NCI-H2171 treated with DMSO at 0.1 percent for 48 hours (cell line): ENCODE data around the gene PPM1H.
"Not testable (repeated sequence)": the region's sequence is repeated elsewhere in the genome, so short reads cannot be mapped to it uniquely, and the experiment has no call there.

ENCODE experiments used
- DNase-seq: peaks from one replicate; lab custom pipeline; 2025; lab: John Stamatoyannopoulos, UW

PPM1H gene

DNA sequence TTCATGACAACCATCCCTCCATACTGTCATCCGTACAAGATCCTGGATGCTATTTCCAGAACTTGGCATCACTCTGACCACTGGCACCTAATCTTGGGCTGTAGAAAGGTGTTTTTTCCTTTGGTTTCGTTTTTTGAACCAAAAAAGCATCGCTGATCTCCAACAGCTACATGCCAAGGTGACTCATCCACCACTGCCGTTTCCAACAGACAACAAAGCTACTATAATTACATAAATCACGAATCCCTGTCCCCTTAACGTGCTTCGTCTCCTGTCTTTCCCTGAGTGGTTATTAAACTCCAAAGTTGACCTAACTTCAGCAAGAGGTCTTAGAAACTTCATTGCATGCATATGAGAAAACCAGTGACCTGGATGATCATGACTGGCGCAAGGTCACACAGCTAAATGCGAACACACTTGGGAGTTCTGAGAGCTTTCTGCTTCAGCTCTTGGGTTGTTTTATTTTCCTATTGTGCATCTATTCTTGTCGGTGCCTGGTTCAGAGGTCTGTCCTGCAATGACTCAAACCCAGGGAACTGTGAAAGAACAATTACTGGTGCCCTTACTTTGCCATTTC, 99.9 kb downstream of the PPM1H start:
- DNase-seq, result no peak

DNA sequence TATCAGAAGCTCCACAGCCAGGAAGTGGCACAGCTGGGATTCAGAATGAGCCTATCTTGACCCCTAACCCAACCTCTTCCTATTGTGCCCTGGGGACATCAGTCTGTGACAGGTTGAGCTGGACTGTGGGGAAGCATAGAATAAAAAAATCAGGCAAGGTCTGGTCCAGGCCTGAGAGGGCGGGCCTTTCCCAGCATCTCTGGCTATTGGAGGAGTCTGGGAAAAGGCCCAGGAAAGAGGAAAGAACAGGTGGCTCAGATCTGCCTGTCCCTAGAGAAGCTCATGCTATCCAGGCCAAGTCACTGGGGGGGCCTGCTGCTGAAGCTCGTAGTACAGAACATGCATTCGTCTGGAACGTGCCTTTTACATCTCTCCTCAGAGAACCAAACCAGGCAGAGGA, 100.5 kb downstream of the PPM1H start:
- DNase-seq, result peak; percentile 69

DNA sequence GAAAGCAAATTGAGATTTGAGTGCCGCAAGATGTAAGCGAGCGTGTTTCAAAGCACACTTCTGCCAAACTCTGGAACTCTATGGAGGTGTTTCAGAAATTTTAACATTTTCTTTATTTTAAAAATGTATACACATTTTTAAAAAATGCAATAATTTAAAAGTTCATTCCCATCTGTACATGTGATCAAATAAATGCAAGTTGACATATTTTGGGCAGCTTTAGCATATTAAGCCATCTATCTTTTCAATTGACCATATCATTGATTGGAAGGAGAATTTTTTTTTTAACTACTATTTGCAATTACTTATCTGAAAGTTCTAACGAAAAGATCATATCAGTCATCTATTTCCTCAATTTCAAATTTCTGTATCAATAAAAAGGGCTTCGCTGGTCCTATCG, 101.3 kb downstream of the PPM1H start:
- no peak for DNase-seq

DNA sequence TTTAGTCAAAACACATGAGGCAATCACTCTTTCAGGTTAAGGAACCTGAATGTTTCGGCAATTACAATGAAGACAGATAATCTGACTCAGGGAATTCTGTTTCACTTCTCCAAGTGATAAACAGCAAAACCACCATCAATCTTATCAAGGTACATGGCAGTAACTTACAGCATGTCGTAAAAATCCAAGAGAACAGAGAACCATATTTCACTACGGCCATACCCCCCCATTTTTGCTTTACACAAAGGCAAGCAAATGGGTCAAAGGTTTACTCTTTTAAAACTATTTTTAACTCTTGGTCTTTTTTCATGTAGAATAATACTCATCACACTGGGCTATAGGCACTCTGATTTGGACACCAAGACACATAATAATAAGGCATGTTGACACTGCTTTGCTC, 102.4 kb downstream of the PPM1H start:
- no peak for DNase-seq

DNA sequence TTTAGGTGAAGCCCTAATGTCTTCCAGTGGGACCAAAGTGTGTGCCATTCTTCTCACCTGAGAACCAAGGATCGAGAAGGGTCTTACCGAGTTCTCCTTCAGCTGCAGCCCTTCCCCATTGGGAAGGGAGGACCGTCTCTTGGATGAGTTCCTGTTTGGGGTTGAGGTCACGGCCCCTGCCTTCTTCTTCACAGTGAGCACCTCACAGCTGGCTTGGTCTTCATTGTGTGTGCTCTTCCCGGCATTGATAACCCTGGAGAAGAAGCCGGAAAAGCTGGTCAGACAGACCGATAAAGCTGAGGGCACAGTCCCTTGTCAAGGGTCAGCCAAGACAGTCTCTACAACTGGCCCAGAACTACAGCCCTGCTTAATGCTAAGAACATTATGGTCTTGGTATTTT, 102.9 kb downstream of the PPM1H start:
- no peak for DNase-seq

DNA sequence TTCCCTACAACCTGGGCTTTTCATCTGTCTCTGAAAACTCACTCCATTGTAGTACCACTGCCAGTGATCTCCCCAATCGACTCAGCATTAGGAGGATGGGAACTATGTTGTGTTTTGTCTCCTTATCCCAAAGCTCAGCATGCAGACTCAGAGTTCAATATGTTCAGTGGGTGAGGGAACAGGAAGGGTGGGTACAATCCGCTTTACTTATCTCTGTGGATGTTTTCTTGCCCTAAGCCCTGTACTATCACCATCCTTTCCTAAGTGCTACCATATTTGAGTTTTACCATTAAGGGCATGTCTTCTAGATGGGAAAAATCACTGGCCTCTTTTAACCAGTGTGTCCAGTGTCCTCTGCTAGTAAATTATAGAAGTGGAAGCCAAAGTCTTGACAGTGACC, 107.1 kb downstream of the PPM1H start:
- no peak for DNase-seq

DNA sequence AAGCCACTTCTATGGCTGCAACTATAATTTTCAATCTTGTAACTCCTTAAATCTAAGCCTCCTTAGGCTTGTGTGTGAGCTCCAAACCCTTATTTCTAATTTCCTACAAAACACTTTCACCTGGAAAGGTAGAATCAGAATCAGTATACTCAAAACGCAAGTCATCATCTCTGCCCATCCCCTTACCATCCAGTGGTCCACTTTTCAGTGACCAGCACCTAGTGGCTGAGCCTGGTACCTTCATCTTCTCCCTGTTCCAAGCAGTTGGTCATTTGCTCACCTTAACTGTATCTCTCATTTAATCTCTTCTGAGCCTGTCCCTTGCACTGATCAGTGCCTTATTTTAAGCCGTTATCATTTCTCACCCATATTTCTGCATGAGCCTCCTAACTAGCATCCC, 107.9 kb downstream of the PPM1H start:
- DNase-seq, result no peak

DNA sequence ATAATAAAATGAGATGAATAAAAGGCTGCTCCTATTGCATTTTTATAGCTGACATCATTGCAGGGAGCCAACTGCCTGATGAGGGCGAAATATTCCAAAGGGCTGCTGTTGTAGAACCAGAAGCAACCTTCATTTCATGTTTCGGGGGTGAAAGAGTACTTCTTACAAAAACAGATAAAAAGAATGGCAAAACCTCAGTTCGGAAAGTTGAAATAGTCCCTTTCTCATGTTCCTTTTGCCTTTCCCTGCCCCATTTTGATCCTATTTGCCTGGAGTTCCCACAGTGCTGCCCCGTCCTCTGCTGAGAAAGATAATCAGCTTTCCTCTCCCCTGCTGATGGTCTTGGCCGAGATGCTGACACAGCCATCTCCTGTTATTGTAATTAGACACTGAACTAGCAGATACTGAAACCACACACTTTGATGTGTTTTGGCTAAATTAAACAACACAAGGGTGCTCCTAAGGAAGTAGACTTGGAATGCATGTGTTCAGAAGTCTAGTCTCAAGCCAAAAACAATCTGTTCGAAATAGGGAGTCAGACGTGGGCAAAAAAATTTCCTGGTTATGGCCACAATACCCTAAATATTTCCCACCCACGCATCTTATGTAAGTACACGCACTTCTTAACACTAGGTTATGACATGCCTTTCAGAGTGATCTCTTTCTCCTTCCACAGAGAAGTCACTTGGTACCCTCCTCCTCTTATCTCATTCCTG, 117.2 kb downstream of the PPM1H start:
- no peak for DNase-seq

DNA sequence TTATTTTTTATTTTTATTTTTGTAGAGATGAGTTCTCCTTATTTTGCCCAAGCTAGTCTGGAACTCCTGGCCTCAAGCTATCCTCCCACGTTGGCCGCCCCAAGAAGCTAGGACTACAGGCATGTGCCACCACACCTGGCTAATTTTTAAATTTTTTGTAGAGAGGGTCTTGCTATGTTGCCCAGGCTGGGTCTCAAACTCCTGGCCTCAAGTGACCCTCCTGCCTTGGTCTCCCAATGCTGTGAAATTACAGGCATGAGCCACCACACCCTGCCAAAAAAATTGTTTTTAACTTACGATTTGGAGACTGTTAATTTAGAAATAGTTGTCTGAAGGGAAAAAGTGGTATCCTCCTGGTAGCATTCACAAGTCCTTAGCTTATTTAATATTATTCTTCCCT, 120.7 kb downstream of the PPM1H start:
- DNase-seq, result no peak

DNA sequence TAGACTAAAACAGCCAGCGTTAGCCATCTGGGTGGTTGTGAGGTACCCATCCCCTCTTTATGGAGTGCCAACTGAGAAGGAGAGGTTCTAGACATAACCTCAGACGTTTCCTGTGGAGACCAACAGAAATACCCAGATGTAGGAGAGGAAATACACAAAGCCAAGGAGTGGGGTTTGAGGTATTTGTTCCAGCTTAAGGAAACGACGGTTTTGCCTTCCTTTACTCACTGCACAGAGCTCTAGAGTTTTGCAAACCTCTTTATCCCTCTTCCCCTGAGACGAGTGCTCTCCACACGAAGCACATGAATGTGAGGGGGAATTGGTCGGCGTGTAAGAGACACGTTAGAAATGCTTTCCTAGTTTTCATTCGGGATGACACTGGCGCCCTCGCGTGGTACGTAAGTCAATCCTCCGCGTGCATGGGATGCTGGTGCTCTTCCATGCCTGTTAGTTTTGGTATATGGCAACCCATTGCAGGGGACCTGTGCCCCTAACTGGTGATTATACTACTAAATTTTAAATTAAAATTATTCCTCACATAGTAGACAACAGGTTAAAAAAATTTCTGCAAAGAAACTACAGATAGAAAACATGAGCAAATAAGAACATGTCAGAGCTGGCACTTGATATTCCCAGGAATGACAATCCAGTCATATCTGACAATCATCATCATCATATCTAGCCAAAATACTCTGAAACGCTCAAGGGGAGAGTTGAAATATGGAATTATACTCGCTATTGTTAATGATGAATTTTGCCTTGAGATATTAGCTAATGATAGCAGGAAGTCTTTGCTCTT, 121.7 kb downstream of the PPM1H start:
- DNase-seq, result peak; percentile 73

DNA sequence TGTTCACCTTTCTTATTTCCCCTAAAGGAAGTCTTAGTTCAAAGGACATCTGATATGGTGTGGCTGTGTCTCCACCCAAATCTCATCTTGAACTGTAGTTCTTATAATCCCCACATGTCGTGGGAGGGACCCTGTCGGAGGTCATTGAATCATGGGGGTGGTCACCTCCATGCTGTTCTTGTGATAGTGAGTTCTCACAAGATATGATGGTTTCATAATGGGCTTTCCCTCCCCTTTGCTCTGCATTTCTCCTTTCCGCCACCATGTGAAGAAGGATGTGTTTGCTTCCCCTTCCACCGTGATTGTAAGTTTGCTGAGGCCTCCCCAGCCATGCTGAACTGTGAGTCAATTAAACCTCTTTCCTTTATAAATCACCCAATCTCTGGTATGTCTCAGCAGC, 123.5 kb downstream of the PPM1H start:
- not testable (repeated sequence) for DNase-seq

DNA sequence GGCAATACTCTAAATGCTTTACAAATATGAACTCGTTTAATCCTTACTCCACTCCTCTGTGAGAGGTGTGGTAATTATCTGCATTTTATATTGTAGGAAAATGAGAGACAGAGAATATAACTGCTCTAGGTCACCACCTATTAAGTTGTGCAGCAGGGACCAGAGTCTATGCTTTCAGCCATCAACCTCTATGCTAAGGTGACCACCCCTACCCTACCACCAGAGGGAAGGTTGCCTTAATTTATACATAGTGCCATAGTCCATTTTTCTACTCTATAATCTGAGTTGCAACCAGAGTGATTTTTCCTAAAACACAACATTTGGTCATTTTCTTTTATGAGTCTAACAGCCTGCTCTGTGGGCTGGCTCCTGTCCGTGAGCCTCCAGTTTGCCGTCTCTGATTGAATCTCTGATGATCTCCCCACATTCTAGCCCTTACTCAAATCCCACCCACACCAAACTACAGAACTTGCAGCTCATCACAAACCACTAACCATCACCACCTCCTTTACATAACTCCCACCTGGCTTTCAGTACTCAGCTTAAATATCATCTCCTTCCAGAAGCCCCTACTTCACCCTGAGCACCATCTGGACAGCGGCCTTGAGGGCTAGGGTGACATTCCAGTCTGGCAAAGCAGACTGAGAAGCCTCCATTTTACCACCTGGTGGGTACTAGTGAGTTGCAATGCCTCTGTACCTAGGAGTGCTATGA, 126.6 kb downstream of the PPM1H start:
- peak; percentile 85 for DNase-seq

DNA sequence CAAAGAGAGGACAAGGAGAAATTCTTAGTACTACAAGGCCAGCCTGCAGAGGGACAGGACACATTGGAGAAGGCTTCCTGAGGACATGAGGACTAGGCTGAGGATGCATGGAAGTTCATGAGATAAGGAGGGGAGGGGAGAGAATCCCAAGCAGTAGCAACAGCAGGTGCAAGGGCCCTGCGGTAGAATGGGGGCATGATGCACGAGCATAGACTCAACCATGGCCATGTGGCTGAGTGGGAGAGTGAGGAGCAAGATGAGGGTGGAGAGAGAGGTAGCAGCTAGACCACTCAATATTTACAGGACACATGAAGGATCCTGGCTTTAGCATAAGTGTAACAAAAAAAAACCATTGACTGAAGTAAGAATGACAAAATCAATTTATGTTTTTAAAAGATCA, 128.1 kb downstream of the PPM1H start:
- DNase-seq, result no peak

DNA sequence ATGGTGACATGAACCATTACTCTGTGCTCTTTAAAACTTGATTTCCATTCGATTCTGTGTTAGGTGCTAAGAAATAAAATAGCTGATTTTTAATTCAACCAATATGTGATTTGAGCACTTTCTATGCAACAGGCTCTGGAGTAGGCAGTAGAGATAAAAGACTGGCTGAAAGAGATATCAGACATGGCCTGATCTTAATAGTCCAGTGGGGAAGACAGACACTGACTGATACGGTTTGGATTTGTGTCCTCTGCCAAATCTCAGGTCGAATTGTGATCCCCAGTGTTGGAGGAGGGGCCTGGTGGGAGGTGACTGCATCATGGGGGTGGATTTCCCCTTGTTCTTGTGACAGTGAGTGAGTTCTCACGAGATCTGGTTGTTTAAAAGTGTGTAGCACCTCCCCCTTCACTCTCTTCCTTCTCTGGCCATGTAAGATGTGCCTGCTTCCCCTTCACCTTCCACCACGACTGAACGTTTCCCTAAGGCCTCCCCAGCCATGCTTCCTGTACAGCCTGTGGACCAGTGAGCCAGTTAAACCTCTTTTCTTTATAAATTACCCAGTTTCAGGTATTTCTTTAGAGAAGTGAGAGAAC, 128.6 kb downstream of the PPM1H start:
- no peak for DNase-seq

DNA sequence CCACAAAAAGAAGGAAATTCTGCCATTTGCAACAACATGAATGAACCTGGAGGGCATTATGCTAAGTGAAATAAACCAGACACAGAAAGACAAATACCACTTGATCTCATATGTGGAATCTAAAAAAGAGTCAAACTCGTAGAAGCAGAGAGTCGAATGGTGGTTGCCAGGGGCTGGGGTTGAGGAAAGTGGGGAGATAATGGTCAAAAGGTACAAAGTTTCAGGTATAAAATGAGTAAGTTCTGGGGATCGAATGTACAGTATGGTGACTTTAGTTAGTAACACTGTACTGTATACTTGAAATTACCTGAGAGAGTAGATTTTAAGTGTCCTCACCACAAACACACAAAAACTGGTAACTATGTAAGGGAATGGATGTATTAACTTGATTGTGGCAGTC, 129.4 kb downstream of the PPM1H start:
- no peak for DNase-seq

DNA sequence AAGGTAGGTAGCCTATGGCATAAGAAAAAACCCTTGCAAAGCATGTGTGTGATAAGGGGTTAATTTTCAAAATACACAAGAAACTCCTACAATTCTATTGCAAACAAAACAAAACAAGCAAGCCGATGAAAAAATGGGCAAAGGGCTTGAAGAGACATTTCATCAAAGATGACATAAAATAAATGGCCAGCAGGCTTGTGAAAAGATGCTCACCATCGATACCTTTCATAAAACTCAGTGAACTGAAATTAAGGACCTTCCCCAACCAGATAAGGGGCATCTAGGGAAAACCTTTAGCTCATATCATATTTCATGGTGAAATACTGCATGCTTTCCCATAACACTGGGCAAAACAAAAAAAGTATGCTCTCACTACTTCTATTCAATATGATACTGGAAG, 131.2 kb downstream of the PPM1H start:
- peak; percentile 78 for DNase-seq

DNA sequence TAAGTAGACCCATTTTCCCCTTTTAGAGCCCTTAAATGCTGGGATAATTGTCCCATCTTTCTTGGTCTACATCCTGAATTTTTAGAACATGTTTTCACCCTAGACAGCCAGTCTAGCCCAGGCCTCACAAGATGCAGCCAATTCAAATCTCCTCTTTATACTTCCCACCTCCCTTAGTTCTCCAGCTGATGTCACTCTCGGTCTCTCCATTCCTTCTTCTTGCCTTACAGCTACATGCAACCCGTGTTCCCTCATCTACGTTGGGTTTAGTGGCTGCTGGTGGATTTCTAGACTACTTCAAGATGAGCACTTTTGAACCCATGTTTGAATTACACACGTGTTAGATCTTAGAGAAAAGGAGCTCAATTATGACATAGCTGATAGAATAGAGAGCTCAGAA, 132.0 kb downstream of the PPM1H start:
- DNase-seq, result peak; percentile 29

DNA sequence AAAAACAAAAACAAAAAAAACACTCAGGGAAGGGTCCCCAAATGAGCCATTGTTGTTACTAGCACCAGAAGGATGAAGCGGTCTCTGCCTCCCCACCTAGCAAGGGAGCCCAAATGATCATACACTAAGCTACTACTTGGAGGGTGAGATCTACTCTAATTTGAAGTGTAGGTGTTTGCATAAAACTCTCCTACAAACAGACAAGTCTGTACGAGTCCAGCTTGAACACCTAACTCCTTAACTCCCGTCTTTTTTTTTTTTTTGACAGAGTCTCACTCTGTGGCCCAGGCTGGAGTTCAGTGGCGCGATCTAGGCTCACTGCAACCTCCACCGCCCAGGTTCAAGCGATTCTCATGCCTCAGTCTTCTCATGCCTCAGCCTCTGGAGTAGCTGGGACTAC, 132.6 kb downstream of the PPM1H start:
- no peak for DNase-seq

DNA sequence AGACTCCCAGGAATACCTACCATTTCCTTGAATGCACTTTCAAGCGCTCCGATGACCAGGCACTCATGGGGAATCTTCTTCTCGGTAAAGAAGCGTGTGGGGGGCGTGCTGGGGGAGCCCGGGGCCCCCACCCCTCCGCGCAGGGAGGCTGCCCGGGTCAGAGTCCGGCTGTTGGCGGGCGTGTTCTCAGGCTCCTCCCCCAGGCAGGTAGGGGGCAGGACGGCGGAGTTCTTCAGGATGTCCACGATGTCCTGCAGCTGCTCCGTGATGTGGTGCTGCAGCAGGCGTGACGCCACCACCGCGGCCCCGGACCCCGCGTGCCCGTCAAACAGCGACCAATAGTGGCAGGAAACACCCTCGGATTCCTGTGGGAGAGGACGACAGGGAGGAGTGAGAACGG, 133.2 kb downstream of the PPM1H start:
- DNase-seq, result no peak

DNA sequence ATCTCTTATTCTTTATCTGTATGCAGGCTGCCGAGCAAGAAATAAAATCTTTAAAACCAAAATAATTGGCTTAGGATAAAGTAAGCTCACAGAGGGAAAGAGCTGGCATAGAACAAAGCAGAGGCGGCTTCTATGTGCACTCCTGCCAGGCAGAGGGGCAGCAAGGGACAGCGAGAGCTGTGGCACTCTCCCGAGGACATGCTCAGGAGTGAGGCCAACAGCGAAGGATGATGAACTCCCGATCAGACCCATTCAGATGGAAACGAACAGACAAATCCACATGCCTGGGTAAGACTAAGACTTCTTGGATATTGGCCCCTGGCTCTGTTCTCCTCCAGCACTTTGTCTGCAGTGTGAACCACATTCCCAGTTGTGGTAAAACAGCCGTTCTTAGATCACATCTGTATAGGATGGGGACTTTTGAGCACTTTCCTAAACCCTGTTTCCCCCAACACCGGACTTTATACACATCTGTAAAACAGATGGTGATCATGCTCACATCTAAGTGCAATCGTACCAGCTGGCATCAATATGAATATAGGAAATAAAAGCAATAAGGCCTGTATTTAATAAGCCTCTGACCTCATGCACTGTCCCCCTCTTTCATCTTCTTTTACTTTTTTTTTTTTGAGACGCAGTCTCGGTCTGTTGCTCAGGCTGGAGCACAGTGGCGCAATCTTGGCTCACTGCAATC, 134.1 kb downstream of the PPM1H start:
- DNase-seq, result no peak

DNA sequence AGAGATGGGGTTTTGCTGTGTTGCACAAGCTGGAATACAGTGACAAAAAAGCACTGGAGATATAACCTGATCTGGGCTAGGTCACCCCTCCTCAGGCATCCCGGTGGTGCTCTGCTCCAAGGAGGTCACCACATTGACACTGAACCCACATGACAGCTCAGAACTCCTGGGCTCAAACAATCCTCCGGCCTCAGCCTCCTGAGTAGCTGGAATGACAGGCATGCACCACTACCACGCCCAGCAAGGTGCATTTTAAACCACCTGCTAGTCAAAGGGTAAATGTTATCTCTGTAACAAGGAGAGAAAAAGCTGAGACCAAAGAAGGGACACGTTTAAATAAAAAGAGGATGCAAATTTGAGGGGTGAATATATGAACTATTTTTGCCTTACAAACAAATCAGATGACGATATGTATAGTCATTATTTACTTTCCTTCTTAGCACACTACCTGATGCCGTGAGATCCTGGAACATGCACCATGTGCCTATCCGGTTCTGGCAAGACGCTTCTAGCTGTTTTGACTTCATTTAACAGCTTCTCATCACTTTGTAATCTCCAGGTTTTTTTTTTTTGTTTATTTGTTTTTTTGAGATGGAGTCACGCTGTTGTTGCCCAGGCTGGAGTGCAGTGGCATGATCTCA, 135.1 kb downstream of the PPM1H start:
- DNase-seq, result no peak
